NK-92 treated with Interleukin-12 subunit alpha and Interleukin-12 subunit beta, amount 100 ng/mL, for 24 hours (cell line): ENCODE measurements around the gene RELL1.

ENCODE experiments used
- DNase-seq: peaks from one replicate; lab custom pipeline; 2025; lab: John Stamatoyannopoulos, UW

RELL1 gene

DNA sequence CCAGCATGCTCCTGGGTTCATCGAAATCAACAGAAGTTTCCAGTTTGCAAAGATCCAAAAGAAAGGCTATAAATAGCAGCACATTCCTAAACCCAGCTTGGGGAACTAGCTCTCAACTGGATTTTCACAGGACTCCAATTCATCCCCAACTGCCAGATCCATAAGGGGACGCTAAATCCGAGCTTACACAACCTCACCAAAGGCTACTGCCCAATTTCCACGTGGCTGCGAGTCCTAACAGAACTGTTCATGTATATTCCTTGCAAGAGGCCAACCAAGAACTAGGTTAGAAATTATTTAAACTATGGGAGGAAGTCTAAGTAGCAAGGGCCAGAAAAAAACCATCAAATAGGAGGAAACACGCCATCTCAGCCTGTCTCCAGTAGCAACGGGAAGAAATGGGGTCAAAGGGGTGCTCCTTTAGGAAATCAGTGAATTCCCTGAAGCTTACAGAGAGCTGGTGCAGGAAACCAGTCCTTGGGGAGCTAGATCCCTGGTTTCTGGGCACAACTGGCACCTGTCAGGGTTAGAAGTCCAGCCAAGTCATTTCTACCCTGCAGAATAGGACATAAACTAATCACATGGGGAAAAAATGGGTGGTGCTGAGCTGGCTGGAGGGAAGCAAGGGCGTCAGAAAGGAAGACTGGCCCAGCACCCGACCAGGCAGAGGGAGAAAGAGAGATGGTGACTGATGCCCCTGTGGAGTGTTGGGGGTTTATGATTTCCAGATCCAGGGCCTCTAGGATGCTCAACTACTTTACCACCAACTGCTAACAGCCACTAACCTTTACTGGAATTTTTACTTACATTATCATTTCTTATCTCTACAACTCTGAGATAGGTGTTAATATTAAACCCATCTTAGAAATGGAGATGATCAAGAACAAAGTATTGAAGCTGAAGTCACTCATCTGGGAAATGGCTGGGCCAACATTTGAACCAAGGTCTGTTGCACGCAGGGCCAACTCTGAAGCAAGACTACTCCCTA is 20.5 kb downstream of the RELL1 start:
- DNase-seq = no peak

DNA sequence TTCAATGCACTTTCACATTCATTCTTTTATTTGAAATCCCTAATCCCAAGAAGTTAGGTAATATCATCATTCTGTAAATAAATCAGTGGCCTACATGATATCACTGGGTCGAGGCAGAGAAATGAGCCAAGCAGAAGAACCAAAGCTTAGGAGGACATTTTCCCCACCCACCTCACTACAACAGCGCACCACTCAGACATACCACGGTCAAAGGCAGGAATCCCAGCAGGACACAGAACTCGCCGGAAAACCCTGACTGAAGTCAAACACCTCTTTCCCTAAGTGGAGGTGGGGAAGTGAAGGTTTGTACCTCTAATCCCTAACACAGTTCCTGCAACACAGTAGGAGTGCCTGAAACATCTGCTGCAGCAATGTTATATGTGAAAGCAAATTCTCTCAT is 21.5 kb downstream of the RELL1 start:
- no peak for DNase-seq

DNA sequence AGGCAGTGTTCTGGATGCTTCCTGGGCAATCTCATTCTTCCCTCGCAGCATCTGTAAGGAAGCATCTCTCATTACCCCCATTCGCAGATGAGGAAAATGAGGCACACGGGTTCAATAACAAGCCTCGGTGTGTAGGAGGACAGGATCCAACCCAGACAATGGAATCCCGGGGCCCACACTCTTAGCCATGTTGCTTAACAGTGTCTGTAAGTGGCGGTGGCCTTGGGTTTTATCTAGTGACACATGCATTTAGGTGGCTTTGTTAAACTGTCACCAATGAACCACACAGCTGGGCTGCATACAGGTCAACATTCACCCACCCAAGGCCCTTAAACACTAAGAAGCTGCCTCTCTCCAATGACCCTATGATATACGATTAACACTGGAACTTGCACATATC is 22.6 kb downstream of the RELL1 start:
- no peak for DNase-seq

DNA sequence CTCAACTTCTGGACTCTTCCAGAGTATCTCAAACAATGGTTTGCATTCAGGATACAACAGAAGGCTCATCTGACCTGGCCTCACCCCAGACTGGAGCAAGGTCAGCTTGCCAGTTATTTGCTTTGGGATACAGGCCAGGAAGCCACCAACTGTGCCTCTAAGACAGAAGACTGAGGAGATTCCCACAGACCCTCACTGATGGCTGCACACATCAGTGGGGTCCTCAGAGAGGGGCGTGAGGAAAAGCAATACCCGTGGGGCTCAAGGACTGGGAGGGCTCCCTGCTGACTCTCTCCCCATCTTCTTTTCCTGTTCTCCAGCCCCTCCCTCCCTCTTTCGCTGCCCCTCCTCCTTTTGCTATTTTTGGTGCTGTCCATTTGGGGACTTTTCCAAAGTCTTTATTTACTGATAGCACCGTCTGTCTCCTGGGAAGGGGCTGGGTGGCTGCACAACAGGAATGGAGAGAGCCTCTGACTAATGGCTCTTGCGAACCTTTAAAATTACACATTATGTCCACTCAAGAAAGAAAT is 23.2 kb downstream of the RELL1 start:
- no peak for DNase-seq

DNA sequence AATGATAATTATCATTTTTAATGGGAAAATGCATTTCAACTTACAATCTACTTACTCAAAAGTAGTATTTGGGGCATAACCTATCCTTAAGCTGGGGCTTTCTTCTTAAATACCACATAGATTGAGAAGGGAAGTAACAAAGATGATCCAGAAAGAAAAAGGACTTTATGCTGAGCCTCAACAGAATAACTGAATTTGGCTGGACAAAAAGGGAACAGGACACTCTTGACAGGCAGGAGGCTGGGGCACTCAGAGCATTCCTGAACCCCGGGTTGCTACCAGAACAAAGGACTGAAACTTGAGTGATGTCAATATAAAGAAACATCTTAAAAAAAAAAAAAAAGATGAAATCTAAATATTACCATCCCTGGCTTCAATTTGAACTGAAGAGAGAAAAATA is 23.9 kb downstream of the RELL1 start:
- DNase-seq = no peak

DNA sequence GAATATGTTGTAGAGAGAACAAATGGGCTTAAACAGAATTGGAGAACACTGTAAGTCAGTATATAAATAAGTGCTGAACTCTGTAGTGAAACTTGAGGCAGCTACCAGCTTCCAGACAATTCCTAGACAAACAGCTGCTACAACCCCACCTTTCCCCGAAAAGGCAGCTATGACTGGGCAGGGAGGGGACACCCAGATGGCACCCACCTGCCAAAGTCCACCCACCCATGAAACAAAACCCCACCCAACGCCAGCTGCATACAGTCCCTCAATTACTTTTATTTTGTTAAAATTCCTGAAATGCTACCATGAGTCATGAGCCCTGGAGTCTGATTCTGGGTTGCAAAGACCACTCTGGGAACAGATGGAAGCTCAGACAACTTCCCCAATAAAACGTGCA is 24.4 kb downstream of the RELL1 start:
- no peak for DNase-seq

DNA sequence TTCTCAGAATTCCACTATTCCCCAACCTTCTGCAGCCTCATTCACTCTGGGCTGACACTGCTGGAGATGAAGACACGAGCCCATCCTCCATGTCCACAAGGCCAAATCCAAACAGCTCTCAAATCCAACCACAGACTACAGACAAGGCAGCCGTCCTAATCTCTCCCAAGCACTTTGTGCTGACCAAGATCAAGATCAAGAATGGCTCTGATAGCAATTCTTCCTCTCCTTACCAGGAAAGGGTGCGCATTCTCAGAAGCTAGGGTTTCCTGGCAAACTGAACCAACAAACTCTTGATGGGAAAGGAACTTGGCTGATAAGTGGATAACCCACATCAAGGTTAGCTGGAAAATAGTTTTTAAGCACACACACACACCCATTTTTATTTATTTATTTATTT is 26.5 kb downstream of the RELL1 start:
- DNase-seq = no peak

DNA sequence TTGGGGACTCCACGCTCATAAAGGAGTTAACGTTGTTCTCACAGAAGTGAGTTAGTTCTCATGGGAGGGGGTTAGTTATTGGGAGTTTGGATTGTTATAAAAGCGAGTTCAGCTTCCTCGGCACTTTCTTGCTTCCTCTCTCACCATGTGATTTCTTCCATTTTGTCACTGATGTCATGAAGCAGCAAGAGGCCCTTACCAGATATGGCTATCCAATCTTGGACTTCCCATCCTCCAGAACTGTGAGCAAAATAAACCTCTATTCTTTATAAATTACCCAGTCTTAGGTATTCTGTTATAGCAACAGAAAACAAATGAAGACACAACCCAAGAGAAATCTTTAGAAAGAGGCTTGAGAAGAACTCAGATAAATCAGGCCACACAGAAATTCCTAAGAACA is 29.5 kb downstream of the RELL1 start:
- DNase-seq = no peak

DNA sequence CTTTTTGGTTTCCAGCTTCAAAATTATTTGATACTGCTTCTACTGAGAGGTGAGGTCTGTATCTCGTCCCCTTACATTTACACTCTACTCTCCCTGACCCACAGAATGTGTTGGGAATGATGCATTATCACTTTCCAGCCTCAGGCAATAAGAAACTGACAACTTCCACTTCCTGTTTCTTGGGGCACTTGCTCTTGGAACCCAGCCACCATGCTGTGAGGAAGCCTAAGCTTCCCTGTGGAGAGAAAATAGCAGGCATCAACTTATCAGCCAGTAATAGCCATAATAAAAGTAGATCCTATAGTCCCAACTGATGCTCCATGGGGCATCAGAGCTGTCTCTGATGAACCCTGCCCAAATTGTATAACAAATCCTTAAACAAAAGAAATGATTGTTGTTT is 32.6 kb downstream of the RELL1 start:
- DNase-seq = no peak

DNA sequence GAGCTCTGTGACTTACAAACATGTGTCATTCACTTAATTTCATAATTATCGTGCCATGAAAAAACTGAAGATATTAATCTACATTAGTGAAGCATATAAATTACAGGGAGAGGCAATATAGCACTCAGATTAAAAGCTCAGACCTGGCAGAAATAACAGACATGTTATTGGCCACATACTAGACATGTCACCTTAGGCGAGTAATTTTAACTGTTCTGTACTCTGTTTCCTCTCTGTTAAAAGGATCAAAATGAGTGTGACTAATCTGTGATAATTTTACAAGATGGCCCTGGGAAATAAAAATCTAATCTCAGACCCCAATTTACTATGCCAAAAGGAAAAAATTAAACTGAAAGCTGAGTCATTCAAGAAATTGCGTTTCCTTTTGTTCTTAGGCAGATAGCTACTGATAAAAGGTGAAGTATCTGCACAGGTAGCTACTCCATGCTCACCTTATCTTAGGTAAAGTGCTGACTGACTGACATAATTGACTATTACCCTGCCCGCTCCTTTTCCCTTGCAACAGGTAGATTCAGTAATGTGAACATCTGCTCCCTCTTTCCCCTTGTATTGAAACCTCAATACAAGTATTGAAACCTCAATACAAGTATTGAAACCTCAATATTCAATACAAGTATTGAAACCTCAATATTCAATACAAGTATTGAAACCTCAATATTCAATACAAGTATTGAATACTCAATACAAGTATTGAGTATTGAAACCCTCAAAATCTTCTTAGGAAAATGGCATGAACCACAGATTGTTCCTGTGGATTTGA is 33.2 kb downstream of the RELL1 start:
- no peak for DNase-seq

DNA sequence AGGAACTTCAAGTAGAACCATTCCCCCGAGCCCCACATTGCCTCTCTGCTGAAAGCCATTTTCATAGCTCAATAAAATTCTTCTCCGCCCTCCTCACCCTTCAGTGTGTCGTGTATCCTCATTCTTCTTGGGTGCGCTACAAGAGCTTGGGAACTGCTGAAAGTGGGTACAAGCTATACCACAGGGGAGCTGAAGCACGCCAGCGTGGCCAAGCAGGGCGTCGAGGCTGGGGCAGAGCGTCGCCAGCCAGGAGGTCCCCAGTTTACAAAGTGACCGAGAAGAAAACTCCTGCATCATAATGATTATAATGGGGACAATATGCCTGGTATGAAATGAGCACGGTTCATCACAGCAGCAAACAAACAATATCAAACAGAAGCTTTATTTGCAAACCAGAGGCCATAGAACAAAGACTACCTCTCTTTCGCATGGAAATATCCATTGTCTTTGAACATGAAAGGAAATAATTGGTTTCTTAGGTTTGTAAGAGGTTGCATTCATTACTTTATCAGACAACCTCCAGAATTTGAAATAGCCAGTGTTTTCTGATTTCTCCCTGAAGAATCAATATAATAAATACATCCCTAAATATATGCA is 34.3 kb downstream of the RELL1 start:
- DNase-seq = no peak

DNA sequence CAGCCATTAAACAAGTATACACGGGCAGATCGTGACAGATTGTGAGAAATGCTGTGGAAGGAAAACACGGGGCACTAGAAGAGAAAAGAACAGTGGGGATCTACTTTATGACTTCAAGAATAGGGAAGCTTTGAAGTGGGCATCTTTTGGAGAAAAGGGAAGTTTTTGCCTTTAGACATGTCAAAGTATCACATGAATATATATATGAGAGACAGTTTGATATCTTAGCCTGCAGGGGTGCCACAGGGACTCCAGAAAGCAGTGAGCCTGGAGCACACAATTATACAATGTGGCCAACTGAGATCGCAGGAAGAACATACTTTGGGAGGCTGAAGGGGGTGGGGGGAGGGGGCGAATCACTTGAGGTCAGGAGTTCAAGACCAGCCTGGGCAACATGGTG is 35.7 kb downstream of the RELL1 start:
- no peak for DNase-seq

DNA sequence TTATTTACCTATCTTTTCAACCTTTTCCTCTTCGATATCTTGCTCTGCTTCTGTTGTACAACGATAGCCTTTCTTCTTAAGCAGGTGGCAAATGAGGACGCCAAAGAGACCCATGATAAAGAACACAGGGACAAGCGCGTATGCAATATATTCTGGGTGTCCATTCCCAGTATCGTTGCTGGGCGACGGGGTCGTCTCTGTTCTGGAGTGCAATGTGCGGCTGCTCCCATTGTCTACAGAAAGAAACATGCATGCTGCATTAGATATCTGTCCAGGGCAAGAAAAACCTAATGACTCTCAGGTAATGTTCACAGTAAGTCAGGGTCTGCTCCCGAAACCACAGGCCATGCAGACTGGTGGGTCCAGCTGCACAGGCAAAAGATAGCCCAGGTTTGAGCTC is 36.9 kb downstream of the RELL1 start:
- no peak for DNase-seq

DNA sequence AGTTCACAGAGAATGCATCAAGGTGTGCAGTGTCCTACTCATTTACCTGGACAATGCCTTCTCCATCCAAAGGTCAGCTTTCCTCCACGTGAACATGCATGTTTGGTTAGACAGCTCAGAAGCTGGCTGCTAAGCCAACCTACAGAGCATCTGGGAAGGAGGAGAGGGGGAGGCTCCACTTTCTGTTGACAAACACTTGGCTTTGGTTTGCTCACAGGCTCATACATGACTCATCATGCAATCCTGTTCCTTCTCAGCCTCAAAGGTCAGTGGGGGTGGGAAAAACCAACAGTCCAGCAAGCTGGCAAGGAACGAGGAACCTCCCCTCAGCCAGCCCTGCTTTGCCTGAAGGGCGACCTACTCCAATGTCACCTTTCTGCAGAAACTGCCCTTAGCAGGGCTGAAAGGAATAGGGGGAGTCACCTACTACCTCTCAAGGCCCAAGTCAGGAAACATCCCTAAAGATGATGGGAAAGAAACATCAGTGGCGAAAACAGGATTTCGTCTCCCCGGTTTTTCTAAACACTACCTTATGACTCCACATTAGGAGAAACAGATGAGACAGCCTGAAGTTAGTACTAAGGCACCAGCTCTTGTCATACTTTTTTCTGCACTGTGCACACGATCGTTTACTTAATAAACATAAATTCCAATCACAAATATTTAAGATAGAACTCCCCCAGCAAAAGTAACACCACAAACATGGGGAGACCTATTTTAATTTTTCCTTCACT is 37.9 kb downstream of the RELL1 start:
- no peak for DNase-seq

DNA sequence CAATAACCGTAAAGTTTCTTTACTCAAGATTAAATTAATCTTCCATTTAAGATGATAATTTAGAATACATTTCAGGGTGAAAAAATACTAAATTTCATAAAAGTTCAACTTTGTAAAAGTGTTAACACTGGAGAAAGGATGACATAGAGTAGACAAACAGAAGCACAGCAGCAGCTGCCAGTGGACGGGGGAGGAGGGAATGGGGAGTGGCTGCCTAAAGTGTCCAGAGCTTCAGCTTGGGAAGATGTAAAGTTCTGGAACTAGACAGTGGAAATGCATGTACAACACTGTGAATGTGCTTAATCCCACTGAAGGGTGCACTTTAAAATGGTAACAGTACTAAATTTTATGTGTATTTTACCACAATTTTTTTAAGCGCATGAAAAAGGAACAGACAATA is 39.9 kb downstream of the RELL1 start:
- DNase-seq = no peak

DNA sequence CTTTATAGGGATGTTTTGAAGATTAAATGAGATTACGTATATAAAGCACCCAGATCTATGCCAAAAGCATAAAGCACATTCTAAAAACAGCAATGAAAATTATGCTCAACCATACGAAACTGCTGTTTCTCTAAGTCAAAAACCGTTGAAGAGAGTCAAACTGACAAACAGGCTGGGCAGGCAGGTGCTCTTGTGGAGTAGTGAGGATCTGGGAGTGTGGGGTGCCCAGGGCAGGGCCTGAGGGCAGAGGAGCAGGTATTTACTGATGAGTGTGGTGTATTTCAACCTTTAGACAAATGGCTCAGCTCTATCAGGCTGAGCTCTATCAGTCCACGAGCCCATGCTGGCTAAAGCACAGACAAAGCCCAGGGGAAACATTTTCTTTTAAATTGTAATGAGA is 40.4 kb downstream of the RELL1 start:
- DNase-seq = no peak

DNA sequence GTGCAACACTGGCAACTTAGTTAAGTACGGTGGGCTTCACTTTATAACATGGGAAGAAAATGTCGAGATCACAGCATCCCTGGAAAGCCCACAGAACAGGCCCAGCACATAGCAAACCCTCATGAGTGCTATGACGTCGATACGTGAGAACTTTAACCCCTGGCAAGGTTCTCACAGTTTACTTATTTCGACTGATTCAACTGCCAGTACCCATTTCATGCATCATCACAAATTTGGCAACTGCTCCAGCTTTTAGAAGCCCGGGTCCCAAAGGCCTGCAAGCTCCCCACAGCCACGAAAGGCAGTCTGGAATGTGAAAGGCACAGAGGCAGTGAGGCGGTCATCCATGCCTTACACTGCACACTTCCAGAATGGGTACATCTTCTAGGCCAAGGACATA is 41.2 kb downstream of the RELL1 start:
- DNase-seq = no peak

DNA sequence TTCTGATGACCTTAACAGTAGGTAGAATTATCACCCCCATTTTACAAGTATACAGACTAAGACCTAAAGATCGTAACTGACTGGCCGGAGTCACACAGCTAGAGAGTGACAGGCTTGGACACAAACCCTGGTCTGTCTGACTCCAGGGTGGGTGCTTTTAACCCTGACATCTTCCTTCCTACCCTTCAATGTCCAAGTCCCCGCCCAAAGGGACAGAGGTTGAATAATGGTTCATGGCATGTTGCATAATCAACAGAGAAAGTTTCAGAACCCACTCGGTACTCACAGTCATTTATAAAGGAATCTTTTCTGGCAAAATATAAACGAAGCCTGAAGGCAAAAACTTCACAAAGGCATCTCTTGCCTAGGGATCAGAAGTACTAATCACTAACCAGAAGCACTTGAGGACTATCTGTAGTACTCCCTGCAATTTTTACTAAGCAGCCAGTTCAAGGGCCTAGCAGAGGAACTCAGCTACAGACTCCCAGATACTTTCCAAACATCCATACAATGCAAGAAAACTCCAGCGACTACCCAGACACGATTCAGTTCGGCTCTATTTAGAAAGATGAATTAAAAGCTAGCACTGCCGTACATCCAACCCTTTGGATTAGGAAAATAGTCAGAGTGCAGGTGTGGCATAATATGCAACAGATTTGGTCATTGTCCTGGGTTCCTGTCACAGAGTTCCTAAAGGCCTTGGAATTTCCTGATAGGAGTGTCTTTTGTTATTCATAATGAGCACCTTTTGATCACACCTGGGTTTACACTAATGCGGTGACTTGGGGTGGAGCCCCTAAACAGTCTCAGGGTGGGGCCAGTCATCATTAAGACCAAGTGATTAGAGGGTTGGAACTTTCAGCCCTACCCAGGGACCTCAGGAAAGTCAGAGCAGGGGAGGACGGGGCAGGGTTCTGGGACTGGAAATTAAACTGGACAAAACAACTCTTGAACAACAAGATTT is 44.0 kb downstream of the RELL1 start:
- no peak for DNase-seq

DNA sequence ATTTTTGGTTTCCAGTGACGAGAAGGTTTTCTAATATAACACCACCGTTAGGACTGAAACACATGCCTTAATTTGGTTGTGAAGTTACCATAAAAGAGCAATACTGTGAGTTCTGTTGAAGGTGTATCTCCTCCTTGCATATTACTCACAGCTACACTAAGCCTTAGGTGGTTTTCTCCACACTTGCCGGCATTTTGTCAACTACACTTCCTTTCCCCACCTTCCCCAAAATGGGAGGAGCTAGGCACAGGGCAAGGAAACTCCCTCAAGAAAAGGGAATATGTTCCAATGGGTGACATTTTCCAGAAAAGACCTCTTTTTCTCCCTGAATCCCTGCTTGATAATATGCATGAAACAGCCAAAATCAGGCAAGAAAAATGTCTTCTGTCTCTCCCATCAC is 44.8 kb downstream of the RELL1 start:
- DNase-seq = no peak

DNA sequence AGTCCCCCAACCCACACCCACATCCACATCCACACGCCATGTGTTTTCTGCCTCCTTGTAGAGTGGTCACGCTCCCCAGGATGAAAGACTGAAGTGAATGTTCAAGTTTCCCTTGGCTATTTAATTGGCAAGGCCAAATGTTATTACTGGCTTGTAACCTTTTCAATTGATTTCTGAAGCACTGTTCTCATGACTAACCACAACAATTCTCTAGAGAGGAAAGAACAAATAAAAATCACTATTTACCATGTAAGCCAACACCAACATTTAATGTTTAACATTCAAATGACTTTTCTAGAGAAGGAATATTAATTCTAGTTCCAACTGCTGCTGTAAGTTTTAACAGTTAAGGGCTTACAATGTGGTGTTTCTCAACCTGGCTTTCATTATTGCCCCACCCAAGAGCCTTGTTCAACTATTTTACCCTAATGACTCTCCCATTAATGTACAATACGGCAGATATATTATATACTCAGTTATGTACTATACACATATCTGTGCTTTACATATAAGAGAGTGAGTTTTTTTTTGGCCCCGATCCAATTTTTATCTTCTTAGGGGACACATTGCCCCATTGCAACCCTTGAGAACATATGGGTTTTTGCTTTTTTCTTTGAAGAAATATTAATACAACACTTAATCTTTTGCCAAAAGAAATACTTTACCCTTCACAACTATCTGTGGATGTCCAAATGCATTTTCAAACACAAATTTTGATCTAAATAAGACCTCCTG is 46.5 kb downstream of the RELL1 start:
- DNase-seq = no peak
